K562 (cell line): ENCODE measurements around the gene MYB. TPM values are rescaled to one million over a fixed set of nuclear protein-coding genes. Genes with fewer than 3 reads are reported as not detected.

Experiments
- ATF4 ChIP-seq: fragments of 450-650 bp; formaldehyde crosslinking; IDR thresholded peaks from 2 replicates; pipeline ENCODE4 v1.4.0; 2022; ENCODE audit warnings: mild to moderate bottlenecking, moderate library complexity
- BHLHE40 ChIP-seq: IDR thresholded peaks from 2 replicates; pipeline ENCODE4 v1.6.1; 2011; ENCODE audit warnings: low read length, improper control_type of control experiment
- FOXJ2 ChIP-seq: fragments of 200-800 bp; sonication (Bioruptor generic); IDR thresholded peaks from 2 replicates; pipeline ENCODE4 v1.6.1; 2016; ENCODE audit warnings: missing genetic modification characterization, missing compliant biosample characterization
- GMEB1 ChIP-seq: fragments of 250-450 bp; sonication (Bioruptor Pico); IDR thresholded peaks from 2 replicates; pipeline ENCODE4 v1.4.0; 2020; ENCODE audit warnings: mild to moderate bottlenecking
- MTA3 ChIP-seq: fragments of 450-650 bp; formaldehyde crosslinking; IDR thresholded peaks from 2 replicates; pipeline ENCODE4 v1.6.1; 2017; ENCODE audit warnings: mild to moderate bottlenecking, borderline replicate concordance
- NEUROD1 ChIP-seq: fragments of 150-350 bp; IDR thresholded peaks from 2 replicates; pipeline ENCODE4 v1.6.1; 2014; ENCODE audit warnings: borderline replicate concordance, low read length, low read depth; ENCODE audit not compliant: partially characterized antibody
- PCBP1 ChIP-seq: fragments of 200-400 bp; formaldehyde crosslinking; IDR thresholded peaks from 2 replicates; pipeline ENCODE4 v1.6.1; 2018; ENCODE audit warnings: mild to moderate bottlenecking, low read depth, low read length; ENCODE audit not compliant: poor library complexity, severe bottlenecking
- SIN3B ChIP-seq: fragments of 450-650 bp; IDR thresholded peaks from 2 replicates; pipeline ENCODE4 v1.6.1; 2017; ENCODE audit warnings: low read depth, mild to moderate bottlenecking, moderate library complexity
- THRA ChIP-seq: fragments of 450-650 bp; IDR thresholded peaks from 2 replicates; pipeline ENCODE4 v1.6.1; 2017; ENCODE audit warnings: mild to moderate bottlenecking, moderate library complexity
- VEZF1 ChIP-seq: fragments of 200-800 bp; sonication (Bioruptor generic); IDR thresholded peaks from 2 replicates; pipeline ENCODE4 v1.6.1; 2017; ENCODE audit warnings: missing genetic modification characterization, missing compliant biosample characterization
- ZBTB26 ChIP-seq: fragments of 450-650 bp; formaldehyde crosslinking; IDR thresholded peaks from 2 replicates; pipeline ENCODE4 v1.4.0; 2022; ENCODE audit warnings: missing genetic modification characterization
- ZBTB43 ChIP-seq: sonication (generic); formaldehyde crosslinking; IDR thresholded peaks from 2 replicates; pipeline ENCODE4 v1.8.0; 2023; ENCODE audit warnings: mild to moderate bottlenecking, missing genetic modification reagents
- ZKSCAN8 ChIP-seq: fragments of 200-800 bp; sonication (Bioruptor generic); IDR thresholded peaks from 2 replicates; pipeline ENCODE4 v1.6.1; 2016; ENCODE audit warnings: missing genetic modification characterization, missing compliant biosample characterization
- ZNF184 ChIP-seq: sonication (generic); formaldehyde crosslinking; IDR thresholded peaks from 2 replicates; pipeline ENCODE4 v1.5.0; 2020; ENCODE audit warnings: missing genetic modification reagents
- ZNF280B ChIP-seq: fragments of 250-450 bp; sonication (Bioruptor Pico); IDR thresholded peaks from 2 replicates; pipeline ENCODE4 v1.5.1; 2021; ENCODE audit warnings: mild to moderate bottlenecking
- polyA plus RNA-seq, 8 experiments: library from polyadenylated mRNA; depleted of rRNA in 4 of 8; stranded (reverse) in 5 of 8; unstranded in 3 of 8; fragments of >200 nt; fragmentation: Nextera tagmentation in 2 of 8; fragmentation: Illumina TruSeq in 1 of 8; extraction: Ambion mirVana in 2 of 8; extraction: Trizol in 1 of 8; gene quantifications; 2 replicates each; pipeline versions ENCODE4 v1.2.1 to v1.2.3, GENCODE V29; 2011 to 2014; ENCODE audit warnings: inconsistent platforms in 1 of 8, missing spikeins in 1 of 8
- total RNA-seq, 7 experiments: library from RNA; depleted of rRNA in 6 of 7; stranded (reverse); fragments of >200 nt in 6 of 7; fragmentation: Illumina TruSeq in 2 of 7; extraction: Trizol in 2 of 7; gene quantifications; 2 replicates each; pipeline versions ENCODE4 v1.2.1 to v1.2.3, GENCODE V29; 2011 to 2021; ENCODE audit warnings: low replicate concordance in 1 of 7

The MYB gene
- total and polyA plus RNA-seq, 9 of the 15 experiments (the other 6 are each of a cell fraction or from before 2014, with no cell fraction given): 35.8 to 218 (median 140) TPM

GRCh38 chr6:135183532-135184440, 2.7 kb downstream of the MYB start (continued):
- TF ChIP-seq NEUROD1 (peak; percentile 49), ZNF184 (CRISPR knock-in tag) (no peak), MTA3 (peak; percentile 25; the same call in 1 of the 2 replicates), BHLHE40 (no peak; the same call in 1 of the 2 replicates), ATF4 (CRISPR knock-in tag) (0 out of 2 replicates have a peak, but pooled peaks have one; percentile 2), PCBP1 (no peak), ZBTB26 (CRISPR knock-in tag) (no peak), ZKSCAN8 (CRISPR knock-in tag) (no peak), SIN3B (0 out of 2 replicates have a peak, but pooled peaks have one; percentile 20), ZBTB43 (CRISPR knock-in tag) (0 out of 2 replicates have a peak, but pooled peaks have one; percentile 51), VEZF1 (CRISPR knock-in tag) (peak; percentile 21; the same call in 1 of the 2 replicates), THRA (no peak), FOXJ2 (tag) (no peak), GMEB1 (CRISPR knock-in tag) (no peak), ZNF280B (CRISPR knock-in tag) (no peak)
